Activated gamma-delta T cell treated with anti-CD3 and anti-CD28 coated beads, Interleukin-2, amount 50 U/mL, for 16 hours (primary cell): ENCODE results near the gene STK32C.

ENCODE experiments used
- DNase-seq: peaks from one replicate; pipeline ENCODE4 v3.0.0-alpha.2; 2020; ENCODE audit warnings: low read depth

Gene STK32C

GRCh38 chr10:132198068-132198370 lies 109.7 kb downstream of the STK32C start:
- DNase-seq: no peak

DNA sequence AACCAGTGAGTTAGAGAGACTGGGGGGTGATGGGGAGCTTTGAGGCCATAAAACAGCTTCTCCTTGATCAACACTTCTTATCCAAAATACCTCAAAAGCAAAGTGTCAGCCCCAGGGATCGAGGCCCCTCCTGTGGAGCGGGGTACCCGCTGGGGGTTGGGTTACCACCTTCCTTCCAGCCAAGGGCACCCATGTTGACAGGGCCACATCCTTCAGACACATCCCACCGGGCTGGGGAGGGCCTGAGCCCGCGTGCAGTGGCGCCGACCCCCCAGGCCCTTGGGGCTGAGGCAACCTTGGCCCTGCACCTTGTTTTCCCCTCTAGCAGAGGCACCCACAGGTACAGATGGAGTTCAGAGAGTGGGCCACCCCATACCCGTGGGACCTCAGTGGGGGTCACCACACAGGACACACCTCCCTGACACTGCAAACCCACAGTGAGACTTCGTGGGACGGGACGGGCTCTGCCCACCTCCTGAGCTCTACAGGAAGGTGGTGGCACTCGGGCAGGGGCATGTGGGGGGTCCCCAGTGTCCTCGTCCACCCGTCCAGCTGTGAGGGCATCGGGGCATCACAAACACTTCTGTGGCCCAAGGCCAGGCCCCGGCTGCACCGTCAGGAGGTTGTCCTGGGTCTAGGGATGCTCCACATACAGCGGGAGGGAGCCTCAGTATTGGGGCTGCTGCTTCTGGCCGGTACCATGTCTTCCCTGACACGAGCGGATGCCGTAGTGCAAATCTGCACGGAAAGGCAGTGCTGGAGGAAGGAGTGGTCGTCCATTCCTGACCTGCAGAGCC lies 110.3 kb downstream of the STK32C start:
- no peak for DNase-seq

DNA sequence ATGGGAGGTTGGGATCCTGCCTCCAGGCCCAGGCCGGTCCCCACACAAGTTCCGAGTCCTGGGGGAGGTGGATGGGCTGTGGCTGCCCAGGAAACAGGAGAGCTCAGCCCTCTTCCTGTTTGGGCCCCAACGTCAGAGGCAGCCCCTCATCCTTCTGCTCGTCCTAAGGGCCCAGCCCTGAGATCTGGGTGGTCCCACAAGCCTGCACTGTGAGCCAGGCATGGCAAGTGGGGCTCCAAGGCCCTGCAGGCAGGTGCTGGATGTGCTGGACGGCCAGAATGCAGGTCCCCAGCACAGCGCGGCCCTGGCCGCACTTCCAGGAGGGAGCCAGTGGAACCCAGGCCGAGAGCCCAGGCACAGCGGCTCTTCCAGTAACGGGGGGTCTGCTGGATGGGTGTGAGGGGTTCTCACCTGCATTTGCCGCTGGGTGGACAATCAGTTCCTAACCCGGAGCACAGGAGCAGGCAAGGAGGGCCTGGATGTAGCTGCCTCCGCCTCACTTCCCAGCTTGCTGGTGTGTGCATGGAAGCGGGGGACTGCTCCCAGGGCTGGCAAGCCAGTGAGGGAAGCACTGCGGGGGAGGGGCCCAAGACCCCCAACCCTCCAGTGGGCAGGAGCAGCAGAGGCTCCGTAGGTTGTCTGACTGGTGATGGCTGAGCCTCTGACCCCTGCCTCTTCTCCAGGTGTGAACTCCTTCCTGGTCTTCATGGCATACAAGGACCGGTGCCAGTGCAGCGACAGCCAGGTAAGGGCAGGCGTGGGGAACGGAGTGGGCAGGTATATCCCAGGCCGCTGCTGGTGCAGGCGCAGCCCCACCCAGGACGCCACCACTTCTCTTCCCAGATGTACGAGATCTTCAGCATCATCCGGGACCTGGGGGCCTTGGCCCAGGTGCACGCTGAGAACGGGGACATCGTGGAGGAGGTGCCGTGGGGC lies 111.3 kb downstream of the STK32C start:
- no peak for DNase-seq

GRCh38 chr10:132195366-132196075 lies 112.2 kb downstream of the STK32C start:
- no peak for DNase-seq

- DNase-seq: no peak
These were observed 113.0 kb downstream of the STK32C start for GRCh38 chr10:132194726-132195125.

DNA sequence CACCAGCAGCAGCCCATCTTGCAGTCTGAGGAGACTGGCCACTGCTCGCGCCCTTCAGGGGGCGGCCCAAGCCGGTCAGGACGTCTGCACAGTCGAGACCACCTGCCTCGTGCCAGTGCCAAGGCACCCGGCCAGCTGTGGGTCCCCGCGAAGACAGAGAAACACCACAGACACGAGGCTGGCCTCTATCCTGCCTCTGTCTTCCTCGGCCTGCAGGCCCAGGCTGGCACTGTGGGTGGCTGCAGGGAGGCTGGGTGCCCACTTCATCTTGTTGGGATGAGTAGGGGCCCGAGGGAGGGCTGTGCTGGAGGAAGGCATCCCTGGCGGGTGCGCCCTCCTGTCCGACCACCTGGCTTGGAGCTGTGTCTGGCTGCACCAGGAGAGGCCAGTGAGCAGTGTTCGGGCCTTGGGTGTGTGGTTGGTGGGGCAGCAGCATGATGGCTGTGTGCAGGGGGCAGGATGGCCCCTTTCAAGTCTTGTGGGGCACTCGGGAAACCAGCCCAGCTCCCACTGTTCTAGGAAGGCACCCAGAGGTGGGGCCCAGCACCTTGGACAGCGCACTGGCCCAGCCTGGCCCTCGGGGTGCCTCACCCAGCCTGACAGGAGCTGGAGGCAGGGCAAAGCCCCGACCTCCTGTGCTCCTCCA lies 113.7 kb downstream of the STK32C start:
- DNase-seq: no peak

- DNase-seq: no peak
These were observed 114.6 kb downstream of the STK32C start for GRCh38 chr10:132192991-132193665.

DNA sequence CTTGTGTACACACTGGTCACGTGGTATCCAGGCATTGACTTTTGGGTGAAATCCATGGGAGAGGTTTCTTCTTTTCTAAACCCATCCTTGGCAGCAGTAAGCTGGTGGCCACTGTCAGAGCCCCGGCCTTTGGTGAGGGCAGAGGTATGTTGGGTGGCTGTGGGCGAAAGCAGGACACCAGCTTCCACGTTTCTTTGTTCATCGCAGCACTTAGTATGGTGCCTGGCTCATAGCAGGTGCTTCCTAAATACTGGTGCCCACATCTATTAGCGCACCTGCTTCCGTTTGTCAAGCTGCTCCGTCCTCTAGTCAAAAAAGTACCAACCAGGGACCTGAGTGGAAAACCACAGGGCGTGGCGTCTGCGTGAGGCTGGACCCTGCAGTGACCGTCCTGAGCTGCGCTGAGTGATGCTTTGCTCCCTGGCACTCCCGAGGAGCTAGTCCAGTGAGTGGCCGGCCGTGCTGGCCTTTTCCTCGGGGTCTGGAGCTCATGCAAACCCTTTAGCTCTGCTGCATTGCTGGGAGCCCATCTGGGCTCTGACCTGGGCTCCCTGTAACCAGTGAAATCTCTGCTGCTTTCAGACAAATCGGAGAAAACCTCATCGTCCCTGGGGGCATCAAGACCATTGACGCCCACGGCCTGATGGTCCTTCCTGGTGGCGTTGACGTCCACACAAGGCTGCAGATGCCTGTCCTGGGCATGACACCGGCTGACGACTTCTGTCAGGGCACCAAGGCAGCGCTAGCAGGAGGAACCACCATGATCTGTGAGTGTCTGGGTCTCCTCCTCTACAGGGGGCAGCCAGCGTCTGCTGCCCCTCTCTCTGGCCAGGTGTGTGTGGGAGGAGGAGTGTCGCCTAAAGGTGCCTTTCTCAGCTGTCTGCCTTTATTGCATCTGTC lies 115.4 kb downstream of the STK32C start:
- no peak for DNase-seq

DNA sequence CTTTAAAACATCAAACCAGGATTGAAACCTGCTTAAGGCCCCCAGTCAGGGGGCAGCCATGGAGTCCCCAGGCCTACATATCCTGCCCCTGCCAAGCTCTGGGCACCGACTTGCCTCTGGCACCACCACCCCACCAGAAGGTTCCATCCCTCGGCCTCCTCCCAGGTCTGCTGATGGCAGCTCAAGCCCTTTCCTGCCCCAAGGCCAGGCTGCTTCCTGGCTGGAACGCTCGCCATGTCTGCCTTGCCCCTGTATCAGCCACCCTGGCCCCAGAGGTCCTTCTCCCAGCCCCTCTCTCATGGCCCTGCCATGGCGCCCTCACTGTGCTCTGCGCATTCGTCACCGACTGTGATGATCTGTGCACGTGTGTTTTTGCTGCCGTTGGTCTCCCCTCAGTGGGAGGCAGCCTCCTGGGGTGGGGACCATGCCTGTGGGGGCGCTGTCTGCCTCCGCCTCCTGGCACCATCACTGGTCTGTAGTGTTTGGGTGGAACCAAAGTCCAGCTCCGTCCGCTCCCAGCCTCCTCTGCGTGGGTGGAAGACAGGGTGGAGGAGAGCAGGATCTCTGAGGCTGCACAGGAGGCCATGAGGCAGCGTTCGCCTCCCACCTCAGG lies 117.8 kb downstream of the STK32C start:
- no peak for DNase-seq

- DNase-seq: no peak
These were observed 118.7 kb downstream of the STK32C start for GRCh38 chr10:132189016-132189415.

DNA sequence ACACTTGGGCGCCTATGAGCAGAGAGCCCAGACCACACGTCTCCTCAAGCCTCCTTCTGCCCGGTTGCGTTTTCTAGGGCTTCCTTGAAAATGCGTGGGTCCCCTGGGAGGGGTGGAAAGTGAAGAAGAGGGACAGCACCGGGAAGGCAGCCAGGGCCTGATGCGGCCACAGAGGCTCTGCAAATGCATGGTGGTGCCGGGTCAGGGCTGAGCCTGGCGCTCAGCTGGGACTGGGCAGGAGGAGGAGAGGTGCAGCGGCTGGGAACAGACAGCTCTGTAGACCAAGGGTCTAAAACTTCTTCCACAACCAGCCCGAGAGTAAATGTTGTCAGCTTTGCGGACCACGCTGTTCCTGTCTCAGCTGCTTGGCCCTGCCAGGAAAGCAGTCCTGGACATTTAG lies 119.4 kb downstream of the STK32C start:
- DNase-seq: no peak

- DNase-seq: no peak
These were observed 120.2 kb downstream of the STK32C start for GRCh38 chr10:132187430-132188138.

DNA sequence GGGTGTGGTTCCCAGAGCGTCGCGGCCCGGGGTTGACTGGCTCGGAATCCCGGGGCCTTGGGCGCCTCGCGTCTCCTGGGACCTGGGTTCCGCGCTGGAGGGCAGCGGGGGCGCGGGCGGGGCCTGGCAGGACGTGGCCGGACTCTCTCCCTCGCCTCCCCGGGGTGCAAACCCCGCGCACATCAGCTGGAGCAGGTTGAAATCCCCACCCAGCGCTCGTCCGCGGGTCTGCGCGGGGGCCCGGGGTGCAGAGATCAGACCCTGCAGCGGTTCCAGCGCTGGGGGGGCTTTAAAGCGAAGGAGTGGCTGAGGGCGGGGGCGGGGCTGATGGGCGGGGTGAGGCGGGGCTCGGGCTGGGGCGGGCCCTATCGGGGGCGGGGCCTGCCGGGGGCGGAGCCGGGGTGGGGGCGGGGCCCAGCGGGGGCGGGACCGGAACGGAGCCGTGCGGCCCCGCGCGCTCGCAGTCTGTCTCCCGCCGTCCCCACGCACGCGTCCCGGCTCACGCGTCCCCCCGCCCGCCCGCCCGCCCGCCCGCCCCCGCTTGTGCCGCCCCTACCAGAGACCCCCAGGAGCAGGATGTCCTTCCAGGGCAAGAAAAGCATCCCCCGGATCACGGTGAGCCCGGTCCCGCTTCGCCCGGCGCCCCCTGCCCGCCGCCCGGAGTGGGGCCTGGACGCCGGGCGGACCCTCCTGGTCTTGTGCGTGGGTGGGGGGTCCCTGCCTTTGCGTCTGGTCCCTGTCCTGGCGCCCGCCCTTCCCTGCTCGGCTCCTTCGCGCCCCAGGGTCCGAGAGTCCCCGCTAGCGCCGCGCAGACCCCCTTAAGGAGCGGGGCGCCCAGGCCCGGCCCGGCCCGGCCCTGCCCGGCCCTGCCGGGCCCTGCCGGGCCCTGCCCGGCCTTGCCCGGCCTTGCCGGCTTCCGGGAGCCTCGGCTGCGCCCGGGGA lies 121.0 kb downstream of the STK32C start, which contains the start of gene DPYSL4:
DPYSL4 (plus strand) TSS at position 461 of the 942 bp plus-strand sequence; CDS start at position 577, 116 bp downstream.
- DNase-seq: no peak

GRCh38 chr10:132185601-132186487 lies 121.9 kb downstream of the STK32C start:
- no peak for DNase-seq

GRCh38 chr10:132184816-132185593 lies 122.7 kb downstream of the STK32C start:
- DNase-seq: no peak

DNA sequence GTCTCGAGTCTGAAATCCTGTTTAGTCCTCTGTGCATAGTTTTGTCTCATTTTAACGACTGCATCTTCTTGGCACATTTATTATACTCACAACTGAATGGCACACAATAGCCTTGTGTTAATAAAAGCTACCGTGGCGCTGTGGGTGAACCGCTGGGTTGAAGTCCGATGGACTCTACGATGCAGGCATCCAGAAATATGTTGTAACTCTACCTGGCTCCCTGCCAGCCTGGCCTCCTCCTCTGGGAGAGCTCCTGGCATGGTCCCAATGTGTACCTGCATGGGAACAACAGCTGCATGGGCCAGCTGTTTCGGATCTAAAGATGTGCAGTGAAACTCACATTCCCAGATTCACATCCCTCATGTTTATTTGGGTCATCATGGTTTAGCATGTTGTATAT lies 124.7 kb downstream of the STK32C start:
- no peak for DNase-seq
